Measurements from ENCODE around the gene CFAP161. TPM values are rescaled to one million over a fixed set of nuclear protein-coding genes. Genes with fewer than 3 reads are reported as not detected.
A peak's percentile ranks its signal among the peaks of the same experiment; 100 is the strongest.
"Not testable (repeated sequence)": the region's sequence is repeated elsewhere in the genome, so short reads cannot be mapped to it uniquely, and the experiment has no call there.

The CFAP161 gene
- total RNA-seq, 1 experiment from 2014 or later: not detected

DNA sequence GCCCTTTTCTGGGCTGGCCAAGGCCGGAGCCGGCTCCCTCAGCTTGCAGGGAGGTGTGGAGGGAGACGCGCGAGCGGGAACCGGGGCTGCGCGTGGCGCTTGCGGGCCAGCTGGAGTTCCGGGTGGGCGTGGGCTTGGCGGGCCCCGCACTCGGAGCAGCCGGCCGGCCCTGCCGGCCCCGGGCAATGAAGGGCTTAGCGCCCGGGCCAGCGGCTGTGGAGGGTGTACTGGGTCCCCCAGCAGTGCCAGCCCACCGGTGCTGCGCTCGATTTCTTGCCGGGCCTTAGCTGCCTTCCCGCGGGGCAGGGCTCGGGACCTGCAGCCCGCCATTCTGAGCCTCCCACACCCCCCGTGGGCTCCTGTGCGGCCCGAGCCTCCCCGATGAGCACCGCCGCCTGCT, 24.5 kb downstream of the CFAP161 start:
- H3K4me1 ChIP-seq; H3K27ac ChIP-seq; DNase-seq; H3K36me3 ChIP-seq; H3K27me3 ChIP-seq; H3K9me3 ChIP-seq (replicated peaks); H3K4me3 ChIP-seq: not testable (repeated sequence)

DNA sequence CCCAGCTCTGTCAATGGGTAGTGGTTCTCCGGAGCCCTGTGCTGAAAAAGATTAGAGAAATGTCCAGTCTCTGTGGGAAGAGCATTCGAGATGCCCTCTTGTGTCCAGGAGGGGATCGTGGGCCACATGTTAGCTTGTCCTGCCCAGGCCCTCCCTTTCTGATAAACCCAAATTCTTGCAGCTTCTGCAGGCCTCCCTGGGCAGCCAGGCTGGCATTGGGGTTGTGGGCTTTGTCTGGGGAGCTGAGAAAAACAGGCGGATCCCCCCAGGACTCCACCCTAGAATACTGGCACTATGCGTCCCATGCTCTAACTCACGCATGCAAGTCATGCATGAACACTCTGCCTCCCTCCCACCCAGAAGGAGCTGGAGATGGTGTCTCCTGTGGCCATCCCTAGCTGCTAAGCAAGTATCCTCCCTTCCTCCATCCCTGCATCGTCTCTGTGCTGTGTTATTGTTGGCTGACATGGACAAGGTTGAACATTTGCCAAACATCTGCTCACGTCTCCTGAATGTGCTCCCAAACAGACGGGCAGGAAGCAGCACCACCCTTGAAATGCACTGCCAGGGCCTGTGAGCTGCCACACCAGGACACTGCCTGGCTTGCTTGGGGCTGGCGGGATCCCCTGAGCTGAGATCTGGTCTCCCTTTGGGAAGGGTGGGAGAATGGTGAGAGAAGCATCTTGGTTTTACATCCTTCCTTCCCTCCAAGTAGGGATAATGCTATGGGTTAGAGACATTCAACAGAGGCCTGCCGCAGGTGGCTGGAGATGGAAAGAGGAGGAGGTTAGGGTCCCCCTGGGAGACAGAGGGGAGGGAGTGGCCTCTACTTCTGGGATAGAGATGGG, 26.5 kb downstream of the CFAP161 start:
- no peaks in the 10 kb centered on the region for H3K27me3 ChIP-seq
- DNase-seq: peak; percentile 27 to 64

DNA sequence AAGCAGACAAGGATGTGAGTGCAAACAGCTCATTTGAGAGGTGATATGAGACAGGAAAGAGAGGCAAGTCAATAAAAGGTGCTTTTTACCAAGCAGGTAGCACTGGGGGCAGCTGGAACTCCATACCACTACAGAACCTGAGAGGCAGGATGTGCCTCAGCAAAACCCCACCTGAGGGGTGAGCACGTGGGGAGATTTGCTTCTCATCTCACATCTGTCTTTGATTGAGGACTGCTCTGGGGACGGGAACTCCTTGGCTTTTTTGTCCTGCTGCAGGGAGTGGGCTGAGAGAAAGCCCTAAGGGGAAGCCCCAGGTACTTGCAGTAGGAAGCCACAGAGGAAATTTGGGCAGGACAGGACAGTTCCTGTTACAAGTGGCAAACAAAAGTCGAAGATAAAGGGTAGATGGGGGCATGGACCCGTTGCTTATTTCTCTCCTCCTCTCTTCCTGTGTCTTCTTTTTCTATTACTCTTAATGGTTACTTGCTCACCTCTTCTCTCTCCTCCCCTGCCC, 27.1 kb downstream of the CFAP161 start:
- no peak for DNase-seq
- H3K9me3 ChIP-seq (replicated peaks): no peaks in the 10 kb centered on the region
- peaks cover 3% of the 10 kb centered on the region; the same call in 1 of the 2 replicates for H3K4me1 ChIP-seq
- H3K4me3 ChIP-seq: no peak overlapping the region
- H3K27ac ChIP-seq: no peak overlapping the region
- no peaks in the 10 kb centered on the region for H3K27me3 ChIP-seq
- H3K36me3 ChIP-seq: no peaks in the 10 kb centered on the region

More for the DNA sequence above, 26.5 kb downstream of the CFAP161 start:
- Histone ChIP-seq H3K4me1 (peaks cover 3% of the 10 kb centered on the region; the same call in 1 of the 2 replicates), H3K27ac (no peak overlapping the region), H3K4me3 (no peak overlapping the region), H3K9me3 (replicated peaks) (no peaks in the 10 kb centered on the region), H3K36me3 (no peaks in the 10 kb centered on the region)

DNA sequence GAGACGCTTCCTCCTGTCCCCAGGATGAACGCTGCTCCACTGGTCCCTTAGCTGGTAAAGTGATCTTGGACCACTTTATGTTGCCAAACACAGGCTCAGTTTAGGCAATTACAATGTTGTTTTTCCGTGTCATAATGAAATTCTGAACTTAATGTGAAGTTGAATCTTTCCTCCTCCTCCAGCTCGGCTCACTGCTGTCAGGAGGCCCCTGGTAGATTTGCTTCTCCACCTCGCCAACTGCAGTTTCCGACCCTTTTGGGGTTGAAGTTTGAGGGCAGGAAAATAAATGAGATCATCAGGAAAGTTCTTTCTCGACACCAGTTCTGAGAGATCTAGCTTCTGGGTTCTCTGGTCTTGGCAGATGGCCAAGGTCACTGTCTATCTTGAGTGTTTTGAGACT, 27.8 kb downstream of the CFAP161 start:
- Histone ChIP-seq H3K36me3 (no peaks in the 10 kb centered on the region), H3K27me3 (no peaks in the 10 kb centered on the region), H3K4me1 (peaks cover 3% of the 10 kb centered on the region; the same call in 1 of the 2 replicates), H3K9me3 (replicated peaks) (no peaks in the 10 kb centered on the region), H3K4me3 (no peak overlapping the region), H3K27ac (no peak overlapping the region)
- no peak for DNase-seq

DNA sequence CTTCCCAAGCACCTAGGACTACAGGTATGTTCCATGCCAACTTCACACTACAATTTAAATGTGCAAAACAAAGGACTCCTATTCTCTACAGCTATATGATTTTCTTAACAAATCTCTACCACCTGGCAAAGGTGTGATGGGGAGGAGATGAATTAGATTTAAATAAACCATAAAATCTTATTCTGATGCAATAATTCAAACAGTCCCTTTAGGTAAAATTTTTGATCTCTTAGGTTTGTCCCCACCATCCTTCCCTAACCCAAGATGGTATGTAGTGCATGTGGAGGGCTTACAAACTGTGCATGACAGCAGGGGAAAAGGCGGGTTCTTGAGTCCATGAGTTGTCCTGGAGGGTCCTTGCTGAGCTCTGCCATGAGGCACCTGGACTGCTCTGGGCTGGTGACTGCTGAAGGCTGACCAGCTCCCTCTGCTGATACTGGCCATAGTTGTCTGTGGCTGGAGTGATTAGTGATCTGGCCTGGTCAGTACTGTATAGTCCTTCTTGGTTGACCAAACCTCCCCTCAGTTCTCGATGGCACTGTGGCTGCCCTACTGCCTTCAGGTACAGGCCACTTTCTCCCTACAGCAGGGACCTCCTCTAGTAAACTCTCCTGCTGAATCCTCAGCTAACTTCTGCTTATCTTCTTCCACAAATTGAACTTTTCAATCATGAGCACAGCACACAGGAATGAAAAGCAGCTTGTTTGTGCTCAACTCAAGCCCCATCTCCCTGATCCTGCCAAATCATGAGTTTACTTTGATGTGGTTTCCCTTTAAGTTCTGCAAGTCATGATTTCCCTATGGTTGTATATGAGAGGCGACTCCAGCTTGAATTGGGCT, 30.1 kb downstream of the CFAP161 start:
- peaks cover 3% of the 10 kb centered on the region; the same call in 1 of the 2 replicates for H3K4me1 ChIP-seq
- DNase-seq: no peak
- no peak overlapping the region for H3K4me3 ChIP-seq
- H3K27me3 ChIP-seq: no peaks in the 10 kb centered on the region
- H3K36me3 ChIP-seq: no peaks in the 10 kb centered on the region
- H3K9me3 ChIP-seq (replicated peaks): no peaks in the 10 kb centered on the region
- H3K27ac ChIP-seq: no peak overlapping the region

DNA sequence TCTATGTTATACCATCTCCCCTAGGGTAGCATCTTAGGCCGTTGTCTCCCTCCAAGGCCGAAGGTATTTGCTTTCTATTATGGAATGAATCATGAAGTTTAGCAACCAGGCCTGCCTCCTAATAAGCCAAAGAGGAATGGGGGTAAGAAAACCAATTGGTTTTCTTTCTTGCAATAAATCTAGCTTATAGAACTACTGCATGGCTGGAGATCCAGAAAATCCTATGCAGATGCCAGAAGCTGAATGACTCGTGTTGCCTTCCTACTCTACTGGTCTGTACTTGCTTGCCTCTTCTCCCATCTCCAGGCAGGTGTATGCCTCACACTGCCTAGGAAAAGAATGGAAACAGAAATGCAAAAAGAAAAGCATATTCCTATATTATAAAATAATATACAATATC, 31.5 kb downstream of the CFAP161 start:
- H3K4me1 ChIP-seq: peaks cover 3% of the 10 kb centered on the region; the same call in 1 of the 2 replicates
- no peaks in the 10 kb centered on the region for H3K36me3 ChIP-seq
- H3K27ac ChIP-seq: no peak overlapping the region
- H3K4me3 ChIP-seq: no peak overlapping the region
- no peaks in the 10 kb centered on the region for H3K27me3 ChIP-seq
- DNase-seq: no peak
- H3K9me3 ChIP-seq (replicated peaks): no peaks in the 10 kb centered on the region

DNA sequence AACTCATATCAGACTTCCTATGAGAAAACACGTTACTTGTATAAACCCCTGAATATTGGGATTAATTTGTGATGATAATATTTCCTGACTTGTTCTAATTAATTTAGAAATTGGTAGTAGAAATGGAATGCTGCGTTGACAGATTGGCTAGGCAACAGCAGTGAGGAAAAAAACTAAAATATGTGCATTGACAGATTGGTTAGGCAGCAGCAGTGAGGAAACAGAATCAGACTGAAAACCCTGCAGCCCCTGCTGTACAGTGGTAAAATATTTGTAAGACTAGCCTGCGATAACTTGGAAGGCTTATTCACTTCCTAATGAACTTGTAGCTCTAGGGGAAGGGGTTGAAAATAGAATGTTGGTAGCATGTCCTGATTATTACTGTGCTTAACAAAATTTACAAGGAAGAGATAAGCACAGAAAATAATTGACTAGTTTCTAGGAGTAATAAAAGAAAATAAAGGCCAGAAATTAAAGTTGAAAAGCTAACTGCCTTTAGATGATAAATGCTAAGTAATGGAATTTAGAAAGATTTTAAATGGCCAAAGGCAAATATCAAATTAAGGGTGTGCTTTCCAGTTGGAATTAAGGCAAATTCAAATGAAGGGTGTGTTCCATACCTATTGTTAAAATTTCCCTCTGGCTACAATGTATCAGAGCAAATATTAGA, 32.7 kb downstream of the CFAP161 start:
- no peaks in the 10 kb centered on the region for H3K36me3 ChIP-seq
- DNase-seq: no peak
- H3K9me3 ChIP-seq (replicated peaks): no peaks in the 10 kb centered on the region
- no peak overlapping the region for H3K27ac ChIP-seq
- no peak overlapping the region for H3K4me3 ChIP-seq
- H3K27me3 ChIP-seq: no peaks in the 10 kb centered on the region
- H3K4me1 ChIP-seq: no peaks in the 10 kb centered on the region

DNA sequence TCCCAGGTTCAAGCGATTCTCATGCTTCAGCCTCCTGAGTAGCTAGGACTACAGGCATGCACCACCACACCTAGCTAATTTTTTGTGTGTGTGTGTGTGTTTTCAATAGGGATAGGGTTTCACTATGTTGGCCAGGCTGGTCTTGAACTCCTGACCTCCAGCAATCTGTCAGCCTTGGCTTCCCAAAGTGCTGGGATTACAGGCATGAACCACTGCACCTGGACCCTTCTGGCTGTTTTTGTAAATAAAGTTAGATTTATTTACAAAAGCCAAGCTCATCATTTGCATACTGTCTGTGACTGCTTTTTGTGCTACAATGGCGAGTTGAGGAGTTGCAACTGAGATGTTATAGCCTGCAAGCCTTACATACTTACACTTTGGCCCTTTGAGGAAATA, 34.1 kb downstream of the CFAP161 start:
- DNase-seq: no peak
- Histone ChIP-seq H3K4me3 (no peak overlapping the region), H3K27ac (no peak overlapping the region), H3K9me3 (replicated peaks) (no peaks in the 10 kb centered on the region), H3K36me3 (no peaks in the 10 kb centered on the region), H3K4me1 (no peaks in the 10 kb centered on the region), H3K27me3 (no peaks in the 10 kb centered on the region)

DNA sequence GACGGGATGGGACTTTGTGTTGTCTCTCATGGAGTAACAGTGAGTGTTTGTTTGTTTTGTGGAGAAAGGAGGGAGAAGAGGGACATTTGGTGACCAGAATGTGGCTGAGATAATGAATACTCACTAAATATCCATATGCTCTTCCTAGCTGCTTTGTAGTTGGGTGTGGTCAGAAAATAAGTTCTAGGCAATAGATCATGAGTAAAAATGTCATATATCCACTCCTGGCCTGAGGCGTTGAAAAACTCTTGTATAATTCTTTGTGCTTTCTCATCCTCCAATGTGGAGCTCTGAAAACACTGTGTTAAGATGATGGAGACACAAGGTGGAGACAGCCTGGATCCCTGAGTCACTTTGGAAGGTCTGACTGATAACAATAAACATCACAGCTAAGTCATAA, 34.6 kb downstream of the CFAP161 start:
- Histone ChIP-seq H3K27me3 (no peaks in the 10 kb centered on the region), H3K9me3 (replicated peaks) (no peaks in the 10 kb centered on the region), H3K27ac (no peak overlapping the region), H3K36me3 (no peaks in the 10 kb centered on the region), H3K4me3 (no peak overlapping the region), H3K4me1 (no peaks in the 10 kb centered on the region)
- DNase-seq: no peak

DNA sequence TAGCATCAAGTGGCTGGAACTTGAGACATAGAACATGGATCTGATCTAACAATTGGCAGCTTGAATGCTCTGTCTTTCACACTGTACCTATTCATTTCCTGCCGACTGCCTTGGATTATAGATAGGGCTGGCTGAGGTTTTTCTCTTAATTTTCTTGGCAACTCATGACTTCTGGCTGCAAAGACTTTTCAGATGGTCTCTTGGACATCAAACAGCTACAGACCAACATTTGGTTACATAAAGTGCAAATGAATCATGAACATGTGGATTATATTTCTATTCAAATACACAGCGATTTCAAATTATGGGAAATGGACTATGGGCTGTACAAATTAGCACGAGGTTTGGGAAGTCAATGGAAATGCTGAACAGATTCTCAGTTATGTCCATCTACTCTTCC, 36.4 kb downstream of the CFAP161 start:
- Histone ChIP-seq H3K27ac (no peak overlapping the region), H3K36me3 (no peaks in the 10 kb centered on the region), H3K4me3 (no peak overlapping the region), H3K9me3 (replicated peaks) (no peaks in the 10 kb centered on the region), H3K4me1 (no peaks in the 10 kb centered on the region), H3K27me3 (no peaks in the 10 kb centered on the region)
- no peak for DNase-seq

DNA sequence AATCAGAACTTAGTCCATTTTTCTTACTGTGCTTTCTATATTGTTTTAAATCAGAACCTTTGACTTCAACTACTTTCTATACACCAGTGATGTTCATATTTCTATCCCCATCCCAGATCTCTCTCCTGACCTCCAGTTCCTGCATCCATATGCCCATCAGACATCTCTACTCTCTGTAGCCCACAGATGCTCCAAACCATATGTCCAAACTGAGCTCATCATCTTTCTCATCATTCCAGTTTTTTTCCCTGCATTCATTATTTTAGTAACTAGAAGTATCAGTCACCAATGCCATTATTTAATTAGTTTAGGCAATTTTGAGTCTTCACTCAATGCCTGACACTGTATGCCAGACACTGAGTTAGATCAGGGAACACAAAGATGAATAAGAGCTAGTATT, 37.2 kb downstream of the CFAP161 start:
- no peak overlapping the region for H3K4me3 ChIP-seq
- H3K9me3 ChIP-seq (replicated peaks): no peaks in the 10 kb centered on the region
- H3K27ac ChIP-seq: no peak overlapping the region
- DNase-seq: no peak
- no peaks in the 10 kb centered on the region for H3K4me1 ChIP-seq
- H3K27me3 ChIP-seq: no peaks in the 10 kb centered on the region
- no peaks in the 10 kb centered on the region for H3K36me3 ChIP-seq

DNA sequence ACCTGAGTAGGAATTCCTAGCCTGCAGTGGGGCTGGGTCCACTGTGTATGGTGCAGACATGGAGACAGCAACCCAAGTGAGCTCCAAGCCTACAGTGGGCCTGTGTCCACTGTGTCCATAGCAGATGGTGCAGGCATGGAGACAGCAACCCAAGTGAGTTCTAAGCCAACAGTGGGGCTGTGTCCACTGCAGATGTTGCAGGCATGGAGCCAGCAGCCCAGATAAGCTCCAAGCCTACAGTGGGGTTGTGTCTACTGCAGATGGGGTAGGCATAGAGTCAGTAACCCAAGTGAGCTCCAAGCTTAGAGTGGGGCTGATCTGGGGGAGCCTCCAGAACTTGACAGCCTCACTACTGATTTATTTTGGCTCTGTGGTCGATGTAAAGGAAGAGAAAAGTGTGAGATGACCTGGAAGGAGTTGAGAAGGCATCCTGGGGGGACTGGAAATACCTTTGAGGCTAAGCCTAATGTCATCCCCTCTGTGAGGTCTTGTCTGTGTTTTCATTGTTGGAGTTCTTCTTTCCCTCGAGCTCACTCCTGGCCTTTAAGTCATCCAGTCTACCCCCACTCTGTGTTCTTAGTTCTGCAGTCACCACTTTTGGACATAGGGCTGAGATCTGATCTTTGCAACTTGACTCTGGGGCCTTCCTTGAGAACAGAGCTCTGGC, 40.2 kb downstream of the CFAP161 start:
- H3K27me3 ChIP-seq: no peaks in the 10 kb centered on the region
- no peaks in the 10 kb centered on the region for H3K9me3 ChIP-seq (replicated peaks)
- DNase-seq: no peak
- no peaks in the 10 kb centered on the region for H3K36me3 ChIP-seq
- H3K4me1 ChIP-seq: no peaks in the 10 kb centered on the region
- H3K4me3 ChIP-seq: no peak overlapping the region
- no peak overlapping the region for H3K27ac ChIP-seq

DNA sequence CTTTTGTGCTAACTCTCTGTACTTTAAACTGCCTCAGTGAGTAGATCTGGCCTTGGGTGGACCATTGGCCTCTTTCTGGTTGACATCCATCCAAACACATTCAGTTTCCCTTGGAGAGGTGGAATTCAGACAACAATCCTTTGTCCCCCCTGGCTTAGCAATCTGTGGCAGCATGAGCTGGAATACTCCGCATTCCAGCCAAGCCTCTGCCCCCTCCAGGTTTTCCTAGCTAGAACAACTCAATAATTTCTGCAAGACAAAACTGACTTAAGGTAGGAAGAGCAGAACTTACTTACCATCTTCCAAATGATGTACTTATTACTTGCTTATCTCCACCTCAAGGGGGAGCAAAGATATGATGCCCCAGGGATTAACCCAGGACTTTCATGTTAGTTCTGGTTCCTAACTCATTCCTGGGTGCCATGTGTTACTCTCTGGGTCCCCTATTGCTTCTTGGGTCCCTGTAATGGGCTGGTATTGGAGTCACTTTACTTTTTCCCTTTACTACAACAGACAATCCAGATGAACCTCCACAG, 40.8 kb downstream of the CFAP161 start:
- H3K36me3 ChIP-seq: no peaks in the 10 kb centered on the region
- H3K27ac ChIP-seq: no peak overlapping the region
- no peaks in the 10 kb centered on the region for H3K9me3 ChIP-seq (replicated peaks)
- H3K4me3 ChIP-seq: no peak overlapping the region
- no peaks in the 10 kb centered on the region for H3K27me3 ChIP-seq
- no peaks in the 10 kb centered on the region for H3K4me1 ChIP-seq
- no peak for DNase-seq

DNA sequence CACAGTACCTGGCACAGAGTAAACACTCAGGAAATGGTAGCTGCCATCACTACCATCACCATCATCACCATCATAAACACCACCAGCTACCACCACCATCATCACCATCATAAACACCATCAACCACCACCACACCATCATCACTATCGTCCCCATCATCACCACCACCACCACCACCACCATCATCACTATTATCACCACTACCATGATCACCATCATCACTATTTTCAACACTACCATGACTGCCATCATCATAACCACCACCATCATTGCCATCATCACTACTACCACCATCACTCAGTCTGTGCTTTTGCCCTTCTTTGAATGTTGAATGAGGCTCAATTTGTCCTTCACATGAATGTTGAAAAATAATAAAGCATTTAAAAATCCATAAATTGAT, 41.4 kb downstream of the CFAP161 start:
- Histone ChIP-seq H3K27ac (no peak overlapping the region), H3K4me3 (no peak overlapping the region), H3K36me3 (no peaks in the 10 kb centered on the region), H3K27me3 (no peaks in the 10 kb centered on the region), H3K4me1 (no peaks in the 10 kb centered on the region), H3K9me3 (replicated peaks) (no peaks in the 10 kb centered on the region)
- no peak for DNase-seq
